GM12865 (cell line): Measurements from ENCODE around the gene PHYKPL.
A peak's percentile ranks its signal among the peaks of the same experiment; 100 is the strongest.
"Not testable (repeated sequence)": the region's sequence is repeated elsewhere in the genome, so short reads cannot be mapped to it uniquely, and the experiment has no call there.

Experiments used
- DNase-seq: peaks from one replicate; pipeline ENCODE4 v3.0.0; 2010; ENCODE audit warnings: low read depth
- H3K4me3 ChIP-seq: 2 replicates; pipeline ENCODE4 v1.5.1; 2011; ENCODE audit warnings: mild to moderate bottlenecking, low read depth, low read length, control low read depth
- TF ChIP-seq, protein P1 (sequence below): IDR thresholded peaks from 2 replicates; pipeline ENCODE4 v1.5.1; 2011; ENCODE audit warnings: low read length, control low read depth, low read depth, inconsistent platforms; ENCODE audit not compliant: insufficient read depth; ENCODE audit errors: missing control alignments

Gene PHYKPL

DNA sequence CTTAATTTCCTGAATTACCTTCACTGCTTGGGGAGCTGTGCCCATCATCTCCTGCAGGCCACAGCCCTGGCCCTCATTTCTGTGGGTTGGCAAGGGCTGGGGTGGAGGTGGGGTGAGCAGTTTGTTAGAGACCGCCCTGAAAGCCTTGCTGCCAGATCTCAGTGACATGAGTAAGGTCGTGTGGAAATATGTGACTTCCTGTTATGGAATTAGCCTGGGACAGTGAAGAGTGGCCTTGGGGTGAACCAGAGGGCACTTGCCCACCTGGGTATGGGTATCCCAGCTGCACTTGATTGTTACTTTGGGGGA, 30.7 kb downstream of the PHYKPL start:
- TF ChIP-seq, protein P1, sequence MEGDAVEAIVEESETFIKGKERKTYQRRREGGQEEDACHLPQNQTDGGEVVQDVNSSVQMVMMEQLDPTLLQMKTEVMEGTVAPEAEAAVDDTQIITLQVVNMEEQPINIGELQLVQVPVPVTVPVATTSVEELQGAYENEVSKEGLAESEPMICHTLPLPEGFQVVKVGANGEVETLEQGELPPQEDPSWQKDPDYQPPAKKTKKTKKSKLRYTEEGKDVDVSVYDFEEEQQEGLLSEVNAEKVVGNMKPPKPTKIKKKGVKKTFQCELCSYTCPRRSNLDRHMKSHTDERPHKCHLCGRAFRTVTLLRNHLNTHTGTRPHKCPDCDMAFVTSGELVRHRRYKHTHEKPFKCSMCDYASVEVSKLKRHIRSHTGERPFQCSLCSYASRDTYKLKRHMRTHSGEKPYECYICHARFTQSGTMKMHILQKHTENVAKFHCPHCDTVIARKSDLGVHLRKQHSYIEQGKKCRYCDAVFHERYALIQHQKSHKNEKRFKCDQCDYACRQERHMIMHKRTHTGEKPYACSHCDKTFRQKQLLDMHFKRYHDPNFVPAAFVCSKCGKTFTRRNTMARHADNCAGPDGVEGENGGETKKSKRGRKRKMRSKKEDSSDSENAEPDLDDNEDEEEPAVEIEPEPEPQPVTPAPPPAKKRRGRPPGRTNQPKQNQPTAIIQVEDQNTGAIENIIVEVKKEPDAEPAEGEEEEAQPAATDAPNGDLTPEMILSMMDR: no peak
- no peak overlapping the region for H3K4me3 ChIP-seq
- DNase-seq: no peak

DNA sequence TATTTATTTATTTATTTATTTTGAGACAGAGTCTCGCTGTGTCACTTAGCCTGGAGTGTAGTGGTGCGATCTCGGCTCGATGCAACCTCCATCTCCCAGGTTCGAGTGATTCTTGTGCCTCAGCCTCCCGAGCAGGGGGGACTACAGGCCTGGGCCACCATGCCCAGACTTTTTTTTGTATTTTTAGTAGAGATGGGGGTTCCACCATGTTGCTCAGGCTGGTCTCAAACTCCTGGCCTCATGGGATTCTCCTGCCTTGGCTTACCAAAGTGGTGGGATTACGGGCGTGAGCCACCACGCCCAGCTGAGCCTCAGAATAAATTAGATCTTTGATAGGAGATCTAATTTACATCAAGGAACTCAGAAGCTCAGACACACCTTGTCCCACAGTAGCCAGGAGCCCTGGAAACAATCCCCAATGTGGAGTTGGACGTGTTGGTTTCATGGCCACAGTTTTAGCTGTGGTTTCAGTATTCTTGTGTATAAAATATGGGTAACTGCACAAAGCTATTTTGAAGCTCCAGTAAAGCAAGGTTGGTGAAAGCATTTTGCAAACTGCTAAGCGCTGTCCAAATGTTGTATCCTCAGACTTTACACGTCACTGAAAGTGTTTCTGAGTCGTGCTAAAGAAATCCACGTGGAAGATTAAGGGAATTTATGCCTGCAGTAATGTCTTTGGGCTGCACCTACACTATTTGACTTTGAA, 31.2 kb downstream of the PHYKPL start:
- DNase-seq: no peak
- no peak overlapping the region for H3K4me3 ChIP-seq
- TF ChIP-seq, protein P1: no peak

GRCh38 chr5:178199581-178200434, 32.8 kb downstream of the PHYKPL start:
- TF ChIP-seq, protein P1: no peak
- no peak overlapping the region for H3K4me3 ChIP-seq
- no peak for DNase-seq

- no peak overlapping the region for H3K4me3 ChIP-seq
- TF ChIP-seq, protein P1: no peak
- no peak for DNase-seq
Measured at GRCh38 chr5:178198706-178199105, 33.9 kb downstream of the PHYKPL start.

DNA sequence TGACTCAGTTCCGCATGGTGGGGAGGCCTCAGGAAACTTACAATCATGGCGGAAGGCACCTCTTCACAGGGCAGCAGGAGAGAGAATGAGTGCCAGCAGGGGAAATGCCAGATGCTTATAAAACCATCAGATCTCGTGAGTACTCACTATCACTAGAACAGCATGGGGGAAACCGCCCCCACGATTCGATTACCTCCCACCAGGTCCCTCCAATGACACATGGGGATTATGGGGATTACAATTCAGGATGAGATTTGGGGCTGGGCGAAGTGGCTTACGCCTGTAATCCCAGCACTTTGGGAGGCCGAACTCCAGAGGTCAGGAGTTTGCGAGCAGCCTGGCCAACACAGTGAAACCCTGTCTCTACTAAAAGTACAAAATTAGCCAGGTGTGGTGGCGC, 34.5 kb downstream of the PHYKPL start:
- DNase-seq, H3K4me3 ChIP-seq: not testable (repeated sequence)

- no peak for DNase-seq
- no peak overlapping the region for H3K4me3 ChIP-seq
- TF ChIP-seq, protein P1: peak; percentile 61
Measured at GRCh38 chr5:178196986-178197385, 35.6 kb downstream of the PHYKPL start.

DNA sequence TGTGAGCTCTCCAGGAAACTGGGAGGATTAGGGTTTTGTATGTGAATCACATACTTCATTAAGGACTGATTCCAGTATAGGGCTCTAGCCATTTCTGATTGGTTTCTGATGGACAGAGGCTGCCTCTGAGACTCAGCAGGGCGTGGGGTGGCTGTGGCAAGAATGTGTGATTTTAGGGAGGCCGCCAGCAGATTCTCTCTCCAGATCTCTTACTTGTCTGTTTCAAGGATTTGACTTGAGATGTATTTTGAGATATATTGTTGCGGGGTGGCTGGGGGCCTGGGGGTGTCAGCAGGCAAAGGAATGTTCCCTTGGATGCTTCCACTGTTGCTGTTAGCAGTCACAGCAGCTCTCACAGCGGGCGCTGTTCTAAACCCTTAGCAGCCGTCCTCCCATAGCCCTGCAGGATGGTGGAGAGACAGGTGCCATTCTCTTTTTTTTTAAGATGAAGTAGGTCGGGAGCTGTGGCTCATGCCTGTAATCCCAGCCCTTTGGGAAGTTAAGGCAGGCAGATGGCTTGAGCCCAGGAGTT, 36.3 kb downstream of the PHYKPL start:
- TF ChIP-seq, protein P1: no peak
- H3K4me3 ChIP-seq: no peak overlapping the region
- DNase-seq: no peak
